Karpas-422 (cell line): ENCODE measurements around the gene RTL10. TPM values are rescaled to one million over a fixed set of nuclear protein-coding genes. Genes with fewer than 3 reads are reported as not detected.
"Not testable (repeated sequence)": the region's sequence is repeated elsewhere in the genome, so short reads cannot be mapped to it uniquely, and the experiment has no call there.

Experiments
- DNase-seq: peaks from one replicate; pipeline ENCODE4 v3.0.0-alpha.2; 2015
- H2AFZ ChIP-seq: fragments of 200-600 bp; sonication (generic); 2 replicates; pipeline ENCODE4 v1.6.1; 2014; ENCODE audit warnings: antibody characterized with exemption, low read length, mixed read lengths
- H3K27ac ChIP-seq: fragments of 200-600 bp; sonication (generic); 2 replicates; pipeline ENCODE4 v1.5.1; 2014; ENCODE audit warnings: mild to moderate bottlenecking, low read length, moderate library complexity
- H3K27me3 ChIP-seq: fragments of 200-600 bp; sonication (generic); 2 replicates; pipeline ENCODE4 v1.6.1; 2014; ENCODE audit warnings: low read length, mixed read lengths
- H3K36me3 ChIP-seq: fragments of 200-600 bp; sonication (generic); 2 replicates; pipeline ENCODE4 v1.6.1; 2014; ENCODE audit warnings: low read length, mixed read lengths; ENCODE audit not compliant: insufficient read depth
- H3K4me1 ChIP-seq: fragments of 200-600 bp; sonication (generic); 2 replicates; pipeline ENCODE4 v1.6.1; 2014; ENCODE audit warnings: mild to moderate bottlenecking, low read length, mixed read lengths
- H3K4me2 ChIP-seq: fragments of 200-600 bp; sonication (generic); 2 replicates; pipeline ENCODE4 v1.6.1; 2014; ENCODE audit warnings: low read length, low read depth, mild to moderate bottlenecking; ENCODE audit not compliant: poor library complexity, severe bottlenecking
- H3K4me3 ChIP-seq: fragments of 200-600 bp; sonication (generic); 2 replicates; pipeline ENCODE4 v1.5.1; 2014; ENCODE audit warnings: mild to moderate bottlenecking, antibody characterized with exemption, low read length, mixed read lengths
- H3K79me2 ChIP-seq: fragments of 200-600 bp; sonication (generic); 2 replicates; pipeline ENCODE4 v1.6.1; 2014; ENCODE audit warnings: mild to moderate bottlenecking, low read length, mixed read lengths
- H3K9ac ChIP-seq: fragments of 200-600 bp; sonication (generic); 2 replicates; pipeline ENCODE4 v1.6.0; 2014; ENCODE audit warnings: low read length
- H3K9me2 ChIP-seq: fragments of 200-600 bp; sonication (generic), shearing (Covaris generic); replicated peaks from 2 replicates; pipeline ENCODE4 v1.6.0; 2014; ENCODE audit warnings: mild to moderate bottlenecking, low read length, moderate library complexity; ENCODE audit not compliant: insufficient read depth
- H3K9me3 ChIP-seq: fragments of 300-700, 200-600 bp; sonication (generic); 2 replicates; pipeline ENCODE4 v1.6.1; 2014; ENCODE audit warnings: low read length, mixed read lengths
- H4K20me1 ChIP-seq: fragments of 200-600 bp; sonication (generic); 2 replicates; pipeline ENCODE4 v1.6.1; 2014; ENCODE audit warnings: mild to moderate bottlenecking, antibody characterized with exemption, low read length, low read depth; ENCODE audit not compliant: insufficient read depth
- total RNA-seq: library from RNA; depleted of rRNA; stranded (reverse); fragments of >200 nt; shearing (Covaris generic); gene quantifications from 2 replicates; pipeline ENCODE4 v1.2.3, GENCODE V29; 2014; ENCODE audit warnings: low replicate concordance

Gene RTL10
- total RNA-seq, 1 experiment from 2014 or later = 6.5 TPM

DNA sequence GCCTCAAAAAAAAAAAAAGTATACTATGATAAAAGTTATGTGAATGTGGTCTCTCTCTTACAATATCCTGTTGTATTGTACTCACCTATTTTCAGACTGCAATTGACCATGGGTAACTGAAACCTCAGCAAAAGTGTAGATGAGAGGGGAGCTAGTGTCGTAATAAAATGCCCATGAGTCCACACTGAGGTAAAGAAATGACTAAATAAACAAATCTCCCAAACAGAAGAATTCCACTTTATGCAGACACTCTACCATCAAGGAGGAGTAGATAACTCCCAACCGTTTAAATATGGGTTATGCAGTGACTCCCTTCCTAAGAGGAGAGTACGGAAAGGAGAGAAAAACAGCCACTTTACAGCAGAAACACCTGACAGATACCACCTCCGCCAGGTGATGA, 14.6 kb downstream of the RTL10 start:
- no peak overlapping the region for H2AFZ ChIP-seq
- H3K27ac ChIP-seq = no peak overlapping the region
- no peaks in the 10 kb centered on the region for H3K27me3 ChIP-seq
- H3K9me2 ChIP-seq = no peaks in the 10 kb centered on the region
- H3K9me3 ChIP-seq = no peaks in the 10 kb centered on the region
- H3K9ac ChIP-seq = no peak overlapping the region
- no peaks in the 10 kb centered on the region for H3K36me3 ChIP-seq
- H3K4me2 ChIP-seq = no peak overlapping the region
- H4K20me1 ChIP-seq = 0 out of 2 replicates have a peak, but pooled peaks cover 16% of the 10 kb centered on the region
- DNase-seq = no peak
- H3K4me1 ChIP-seq = peaks cover 5% of the 10 kb centered on the region
- H3K4me3 ChIP-seq = no peak overlapping the region
- H3K79me2 ChIP-seq = no peaks in the 10 kb centered on the region

DNA sequence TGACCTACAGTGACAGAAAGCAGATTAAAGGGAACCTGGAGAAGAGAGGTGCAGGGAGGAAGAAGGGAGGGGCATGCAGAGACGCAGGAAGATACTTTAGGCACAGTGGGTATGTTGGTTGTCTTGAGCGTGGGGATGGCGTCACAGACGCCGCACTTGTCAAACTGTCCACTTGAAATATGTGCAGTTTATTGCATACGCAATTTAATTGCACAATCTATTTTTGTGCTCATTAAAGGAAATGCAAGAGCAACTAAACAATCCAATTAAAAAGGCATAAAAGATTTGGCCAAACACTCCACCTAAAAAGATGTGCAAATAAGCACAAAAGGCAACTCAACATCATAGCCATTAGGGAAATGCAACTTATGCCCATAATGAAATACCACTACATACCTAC, 16.8 kb downstream of the RTL10 start:
- Histone ChIP-seq H3K4me3 (no peak overlapping the region), H4K20me1 (0 out of 2 replicates have a peak, but pooled peaks cover 3% of the 10 kb centered on the region), H3K4me1 (peaks cover 8% of the 10 kb centered on the region), H3K79me2 (no peaks in the 10 kb centered on the region), H3K9me2 (no peaks in the 10 kb centered on the region), H3K9ac (no peak overlapping the region), H3K9me3 (no peaks in the 10 kb centered on the region), H3K27ac (no peak overlapping the region), H2AFZ (no peak overlapping the region), H3K36me3 (no peaks in the 10 kb centered on the region), H3K27me3 (no peaks in the 10 kb centered on the region), H3K4me2 (no peak overlapping the region)
- no peak for DNase-seq

DNA sequence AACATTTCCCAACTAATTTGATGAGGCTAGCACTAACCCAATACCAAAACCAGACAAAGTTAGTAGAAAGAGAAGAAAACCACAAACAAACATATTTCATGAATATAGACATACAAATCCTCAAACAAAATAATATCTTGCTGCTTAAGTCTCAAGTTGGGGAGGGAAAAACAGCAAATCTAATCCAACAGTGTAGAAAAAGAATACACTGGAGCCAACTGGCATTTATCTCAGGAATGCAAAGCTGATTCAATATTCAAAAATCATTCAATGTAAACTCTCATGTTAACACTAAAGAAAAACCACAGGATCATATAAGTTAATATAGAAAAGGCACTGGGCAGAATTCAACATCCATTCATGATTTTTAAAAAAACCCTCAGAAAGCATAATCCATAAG, 18.2 kb downstream of the RTL10 start:
- Histone ChIP-seq H3K9me2 (no peaks in the 10 kb centered on the region), H3K4me3 (no peak overlapping the region), H3K9ac (no peak overlapping the region), H4K20me1 (0 out of 2 replicates have a peak, but pooled peaks cover 3% of the 10 kb centered on the region), H2AFZ (no peak overlapping the region), H3K27ac (no peak overlapping the region), H3K36me3 (no peaks in the 10 kb centered on the region), H3K9me3 (no peaks in the 10 kb centered on the region), H3K4me1 (peaks cover 9% of the 10 kb centered on the region), H3K27me3 (no peaks in the 10 kb centered on the region), H3K4me2 (no peak overlapping the region), H3K79me2 (no peaks in the 10 kb centered on the region)
- DNase-seq = no peak

DNA sequence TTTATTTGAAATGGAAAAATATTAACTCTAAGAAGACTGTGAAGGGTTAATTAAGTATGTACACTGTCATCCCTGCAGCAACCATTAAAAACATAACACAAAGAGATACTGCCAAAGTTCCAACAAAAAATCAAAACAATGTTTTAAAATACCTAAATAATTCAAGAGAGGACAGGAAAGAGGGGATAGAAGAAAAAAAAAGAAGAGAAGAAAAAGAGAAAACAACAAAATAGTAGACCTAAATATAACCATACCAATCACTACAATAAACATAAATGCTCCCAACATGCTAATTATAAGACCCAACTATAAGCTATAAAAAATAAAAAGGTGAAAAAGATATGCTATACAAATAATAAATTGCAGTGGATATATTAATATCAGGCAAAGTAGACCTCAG, 20.1 kb downstream of the RTL10 start:
- Histone ChIP-seq H3K9me2 (no peaks in the 10 kb centered on the region), H3K4me1 (peaks cover 9% of the 10 kb centered on the region), H4K20me1 (no peaks in the 10 kb centered on the region), H3K4me3 (no peak overlapping the region), H3K9me3 (no peaks in the 10 kb centered on the region), H3K4me2 (no peak overlapping the region), H3K27ac (no peak overlapping the region), H3K36me3 (no peaks in the 10 kb centered on the region), H3K79me2 (no peaks in the 10 kb centered on the region), H3K9ac (no peak overlapping the region), H3K27me3 (no peaks in the 10 kb centered on the region), H2AFZ (no peak overlapping the region)
- DNase-seq = no peak

DNA sequence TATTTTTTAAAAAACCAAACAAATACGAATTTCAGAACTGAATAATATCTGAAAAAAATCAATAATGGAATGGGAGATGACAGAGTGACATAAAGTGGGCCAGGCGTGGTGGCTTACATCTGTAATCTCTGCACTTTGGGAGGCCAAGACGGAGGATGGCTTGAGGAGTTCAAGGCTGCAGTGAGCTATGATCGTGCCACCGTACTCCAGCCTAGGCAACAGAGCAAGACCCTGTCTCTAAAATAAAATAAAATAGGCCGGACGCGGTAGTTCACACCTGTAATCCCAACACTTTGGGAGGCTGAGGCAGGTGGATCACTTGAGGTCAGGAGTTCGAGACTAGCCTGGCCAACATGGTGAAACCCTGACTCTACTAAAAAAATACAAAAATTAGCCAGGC, 21.3 kb downstream of the RTL10 start:
- not testable (repeated sequence) for H3K9me3 ChIP-seq, H3K4me2 ChIP-seq, H3K27ac ChIP-seq, H3K4me3 ChIP-seq, H3K9ac ChIP-seq, H3K9me2 ChIP-seq, DNase-seq, H4K20me1 ChIP-seq, H3K27me3 ChIP-seq, H3K79me2 ChIP-seq, H3K36me3 ChIP-seq, H3K4me1 ChIP-seq, H2AFZ ChIP-seq

DNA sequence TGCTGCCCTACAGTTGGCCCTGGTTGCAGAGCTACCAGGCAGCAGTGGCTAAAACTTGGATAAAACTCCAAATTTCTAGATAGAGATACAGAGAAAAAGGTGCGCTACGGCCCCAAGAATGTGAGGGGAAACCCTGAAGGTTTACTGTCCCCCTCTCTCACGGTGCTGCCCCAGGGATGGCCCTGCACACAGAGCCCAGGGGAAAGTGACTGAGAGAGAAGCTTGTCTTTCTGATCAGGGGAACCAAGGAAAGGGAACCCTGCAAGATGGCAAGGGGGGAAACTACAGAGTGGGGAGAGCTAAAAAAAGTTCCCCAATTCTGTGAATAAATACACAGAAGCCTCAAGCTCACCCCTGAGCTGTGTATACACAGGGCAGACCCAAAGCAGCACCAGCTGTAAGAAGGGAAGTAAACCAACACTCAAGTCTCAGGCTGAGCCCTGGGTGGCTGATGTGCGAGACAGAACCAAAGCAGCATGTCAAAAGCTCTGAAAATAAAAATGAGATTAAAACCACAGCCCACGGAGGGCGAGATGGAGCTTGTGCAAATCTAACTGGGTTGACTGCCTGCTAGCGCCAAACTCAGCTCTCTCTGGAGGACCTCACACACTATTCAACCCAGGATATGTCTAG, 22.1 kb downstream of the RTL10 start:
- Histone ChIP-seq H3K9me3 (no peaks in the 10 kb centered on the region), H3K4me1 (peaks cover 9% of the 10 kb centered on the region), H3K36me3 (no peaks in the 10 kb centered on the region), H3K9ac (no peak overlapping the region; the same call in 1 of the 2 replicates), H3K79me2 (no peaks in the 10 kb centered on the region), H3K4me2 (no peak overlapping the region), H2AFZ (no peak overlapping the region), H3K9me2 (no peaks in the 10 kb centered on the region), H3K27ac (no peak overlapping the region), H3K27me3 (no peaks in the 10 kb centered on the region), H4K20me1 (no peaks in the 10 kb centered on the region), H3K4me3 (no peak overlapping the region)
- DNase-seq = no peak

DNA sequence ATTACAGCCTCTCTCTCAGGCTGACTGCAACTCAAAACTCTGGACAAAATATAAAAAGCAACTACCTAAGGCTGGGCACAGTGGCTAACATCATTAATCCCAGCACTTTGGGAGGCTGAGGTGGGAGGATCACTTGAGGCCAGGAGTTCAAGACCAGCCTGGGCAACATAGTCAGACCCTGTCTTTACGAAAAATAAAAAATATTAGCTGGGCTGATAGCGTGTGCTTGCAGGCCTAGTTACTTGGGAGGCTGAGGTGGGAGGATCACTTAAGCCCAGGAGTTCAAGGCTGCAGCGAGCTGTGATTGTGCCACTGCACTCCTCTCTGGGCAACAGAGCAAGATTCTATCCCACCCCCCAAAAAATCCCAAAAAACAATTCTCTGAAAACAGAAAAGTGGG, 22.7 kb downstream of the RTL10 start:
- H3K27ac ChIP-seq, H3K9me3 ChIP-seq, H3K9me2 ChIP-seq, H3K36me3 ChIP-seq, H3K79me2 ChIP-seq, H3K4me1 ChIP-seq, H4K20me1 ChIP-seq, DNase-seq, H3K4me3 ChIP-seq, H2AFZ ChIP-seq, H3K27me3 ChIP-seq, H3K9ac ChIP-seq, H3K4me2 ChIP-seq: not testable (repeated sequence)

DNA sequence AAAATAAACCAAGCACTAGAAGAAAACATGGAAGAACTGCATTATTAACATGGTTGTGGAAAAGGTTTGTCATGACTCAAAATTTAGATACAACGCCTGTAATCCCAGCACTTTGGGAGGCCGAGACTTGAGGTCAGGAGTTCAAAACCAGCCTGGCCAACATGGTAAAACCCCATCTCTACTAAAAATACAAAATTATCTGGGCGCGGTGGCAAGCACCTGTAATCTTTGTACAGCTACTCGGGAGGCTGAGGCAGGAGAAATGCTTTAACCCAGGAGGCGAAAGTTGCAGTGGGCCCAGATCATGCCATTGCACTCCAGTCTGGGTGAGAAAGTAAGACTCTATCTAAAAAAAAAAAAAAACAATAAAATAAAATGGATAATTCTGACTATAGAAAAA, 23.7 kb downstream of the RTL10 start:
- Histone ChIP-seq H3K27me3 (no peaks in the 10 kb centered on the region), H3K9me3 (no peaks in the 10 kb centered on the region), H3K79me2 (no peaks in the 10 kb centered on the region), H3K4me2 (no peak overlapping the region), H3K4me1 (peaks cover 9% of the 10 kb centered on the region), H4K20me1 (0 out of 2 replicates have a peak, but pooled peaks cover 5% of the 10 kb centered on the region), H3K9me2 (no peaks in the 10 kb centered on the region), H3K36me3 (no peaks in the 10 kb centered on the region), H3K9ac (no peak overlapping the region), H2AFZ (no peak overlapping the region), H3K27ac (no peak overlapping the region), H3K4me3 (no peak overlapping the region)
- no peak for DNase-seq

DNA sequence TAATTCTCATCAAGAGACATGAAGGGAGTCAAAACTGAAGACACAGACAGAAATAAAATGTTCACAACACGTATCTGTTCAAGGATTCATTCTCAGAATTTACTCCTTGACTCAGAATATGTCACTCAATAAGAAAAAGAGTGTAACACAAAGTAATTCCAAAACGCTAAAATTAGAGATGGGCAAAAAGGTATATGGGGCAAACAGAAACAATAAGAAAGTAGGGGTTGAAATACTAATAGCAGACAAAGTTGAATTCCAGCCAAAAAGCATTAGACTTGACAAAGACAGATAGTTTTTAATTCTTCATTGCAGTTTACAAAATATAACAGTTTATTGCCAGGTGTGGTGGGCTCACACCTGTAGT, 26.7 kb downstream of the RTL10 start:
- peaks cover 7% of the 10 kb centered on the region for H3K4me1 ChIP-seq
- no peak overlapping the region for H3K9ac ChIP-seq
- no peak overlapping the region for H3K4me3 ChIP-seq
- no peaks in the 10 kb centered on the region for H3K9me3 ChIP-seq
- H3K27ac ChIP-seq = no peak overlapping the region
- no peak for DNase-seq
- no peaks in the 10 kb centered on the region for H3K79me2 ChIP-seq
- no peak overlapping the region for H3K4me2 ChIP-seq
- H3K9me2 ChIP-seq = no peaks in the 10 kb centered on the region
- H4K20me1 ChIP-seq = 0 out of 2 replicates have a peak, but pooled peaks cover 6% of the 10 kb centered on the region
- H2AFZ ChIP-seq = no peak overlapping the region
- no peaks in the 10 kb centered on the region for H3K36me3 ChIP-seq
- no peaks in the 10 kb centered on the region for H3K27me3 ChIP-seq
